ENCODE measurements around the gene CREBZF.
"Not testable (repeated sequence)": the region's sequence is repeated elsewhere in the genome, so short reads cannot be mapped to it uniquely, and the experiment has no call there.

CREBZF gene

DNA sequence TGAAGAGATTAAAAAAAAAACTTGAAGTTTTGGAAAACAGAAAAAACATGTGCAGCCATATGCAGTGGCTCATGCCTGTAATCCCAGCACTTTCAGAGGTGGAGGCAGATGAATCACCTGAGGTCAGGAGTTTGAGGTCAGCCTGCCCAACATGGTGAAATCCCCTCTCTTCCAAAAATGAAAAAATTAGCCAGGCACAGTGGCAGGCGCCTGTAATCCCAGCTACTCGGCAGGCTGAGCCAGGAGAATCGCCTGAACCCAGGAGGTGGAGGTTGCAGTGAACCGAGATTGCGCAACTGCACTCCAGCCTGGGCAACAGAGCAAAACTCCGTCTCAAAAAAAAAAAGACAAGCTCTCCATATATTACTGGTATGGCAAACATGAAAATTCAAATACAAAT lies 45.4 kb downstream of the CREBZF start:
- no peak for DNase-seq

DNA sequence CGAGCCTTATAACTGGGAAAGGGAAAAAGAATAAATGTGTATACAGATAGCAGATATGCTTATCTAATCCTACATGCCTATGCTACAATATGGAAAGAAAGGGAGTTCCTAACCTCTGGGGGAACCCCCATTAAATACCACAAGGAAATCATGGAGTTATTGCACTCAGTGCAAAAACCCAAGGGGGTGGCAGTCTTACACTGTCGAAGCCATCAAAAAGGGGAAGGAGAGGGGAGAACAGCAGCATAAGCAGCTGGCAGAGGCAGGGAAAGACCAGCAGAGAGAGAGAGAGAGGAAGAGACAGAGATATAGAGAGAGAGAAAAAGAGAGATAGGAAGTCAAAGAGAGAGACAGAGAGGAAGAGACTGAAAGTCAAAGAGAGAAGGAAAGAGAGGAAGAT lies 53.3 kb downstream of the CREBZF start:
- DNase-seq: not testable (repeated sequence)

All from NCI-H1092 (cell line).